GM18870 (cell line): ENCODE measurements around the gene RNASEL.

Source experiments
- ATAC-seq: cut with Tn5 transposase; IDR thresholded peaks from one replicate; pipeline ENCODE4 v1.9.1; 2021; ENCODE audit warnings: moderate library complexity; ENCODE audit not compliant: unreplicated experiment

Gene RNASEL

GRCh38 chr1:182622901-182623528 is 34.0 kb upstream of the RNASEL start:
- ATAC-seq = peak; percentile 49

DNA sequence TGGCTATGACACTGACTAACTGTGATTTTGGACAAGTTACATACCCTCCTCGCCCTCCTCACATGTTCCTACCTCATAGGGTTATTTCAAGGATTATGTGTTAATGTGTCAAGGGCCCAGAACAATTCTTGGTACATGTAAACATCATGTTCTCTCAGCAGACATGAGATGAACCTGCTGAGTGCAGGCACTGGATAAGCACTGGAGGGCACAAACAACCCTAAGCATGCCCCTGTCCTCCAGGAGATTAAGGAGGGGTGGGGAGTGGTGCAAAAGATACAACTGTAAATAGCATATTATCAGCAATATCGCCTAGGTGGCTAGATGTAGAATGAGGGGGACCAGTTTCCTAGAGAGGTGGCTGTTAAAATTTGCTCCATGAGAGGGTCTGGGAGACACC is 32.9 kb upstream of the RNASEL start:
- no peak for ATAC-seq

DNA sequence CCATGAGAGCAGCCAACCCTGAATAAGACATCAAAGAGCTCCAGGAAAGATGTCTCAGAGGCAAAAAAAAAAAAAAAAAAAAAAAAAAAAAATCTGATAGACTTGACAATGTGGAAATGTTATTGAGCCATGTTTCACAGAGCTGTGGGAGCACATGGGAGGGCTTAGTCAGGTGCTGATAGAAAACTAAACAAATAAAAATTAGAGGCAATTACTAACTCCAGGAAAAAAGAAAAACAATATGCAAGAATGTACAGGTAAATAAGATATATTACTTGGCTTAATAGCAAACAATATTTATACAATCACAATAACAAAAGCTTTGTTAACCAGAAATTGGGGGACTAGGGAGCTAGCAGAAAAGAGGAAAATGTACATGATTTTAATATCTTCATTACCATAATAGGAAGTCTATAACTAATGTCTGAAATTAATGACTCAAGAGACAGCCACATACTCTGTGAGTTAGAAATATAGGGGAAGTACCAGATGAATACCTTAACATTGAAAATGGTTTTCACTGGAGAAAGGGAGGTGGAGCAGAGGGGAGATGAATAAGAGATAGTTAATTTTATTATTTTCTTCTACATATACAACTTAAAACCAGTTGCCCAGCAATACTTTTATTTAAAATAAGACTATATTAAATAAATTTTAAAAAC is 32.0 kb upstream of the RNASEL start:
- no peak for ATAC-seq

GRCh38 chr1:182617734-182618351 is 28.8 kb upstream of the RNASEL start:
- ATAC-seq = no peak

GRCh38 chr1:182617014-182617429 is 28.0 kb upstream of the RNASEL start:
- no peak for ATAC-seq

- peak; percentile 80 for ATAC-seq
Observed at GRCh38 chr1:182616130-182617013, 27.3 kb upstream of the RNASEL start.

GRCh38 chr1:182615468-182616129 is 26.5 kb upstream of the RNASEL start:
- ATAC-seq = peak; percentile 25

GRCh38 chr1:182614796-182615454 is 25.9 kb upstream of the RNASEL start:
- no peak for ATAC-seq

- no peak for ATAC-seq
Observed at GRCh38 chr1:182611787-182612186, 22.7 kb upstream of the RNASEL start.

DNA sequence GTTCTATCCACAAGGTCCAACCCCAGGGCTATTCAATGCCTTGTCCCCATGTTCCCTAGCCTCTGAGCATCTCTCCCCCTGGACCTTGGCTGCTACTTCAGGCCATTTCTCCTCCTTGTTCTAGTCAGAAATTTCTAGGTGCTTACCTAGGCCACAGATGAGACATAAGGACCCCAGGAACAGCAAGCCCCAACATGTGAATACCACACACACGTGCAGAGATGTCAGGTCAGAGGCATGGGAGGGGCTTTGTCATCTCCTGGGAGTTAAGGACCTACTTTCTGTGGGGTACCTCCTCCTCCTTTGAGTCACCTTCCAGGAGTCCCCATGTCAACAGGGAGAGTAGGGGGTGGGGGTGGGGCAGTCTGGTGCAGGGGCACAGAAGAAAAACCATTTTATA is 22.3 kb upstream of the RNASEL start:
- no peak for ATAC-seq

- no peak for ATAC-seq
Observed at GRCh38 chr1:182610606-182611194, 21.6 kb upstream of the RNASEL start.

GRCh38 chr1:182608845-182609610 is 20.0 kb upstream of the RNASEL start:
- ATAC-seq = no peak

DNA sequence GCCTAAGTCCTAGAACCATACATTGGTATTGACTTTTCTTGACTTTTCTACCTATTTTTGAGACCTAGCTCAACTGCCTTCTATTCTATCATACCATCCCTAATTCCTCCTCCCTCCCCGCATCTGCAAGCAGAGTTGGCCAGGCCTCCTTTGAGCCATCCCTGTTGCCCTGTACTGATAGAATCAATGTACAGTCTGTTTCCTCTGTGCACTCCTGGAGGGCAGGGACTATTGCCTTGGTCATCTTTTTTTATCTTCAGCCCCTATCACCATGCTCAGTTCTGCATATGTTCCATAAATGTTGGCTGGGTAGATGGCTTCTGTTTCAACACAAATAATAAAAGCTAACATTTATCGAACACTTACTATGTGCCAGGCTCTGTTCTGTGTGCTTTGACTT is 19.2 kb upstream of the RNASEL start:
- no peak for ATAC-seq

GRCh38 chr1:182607566-182607965 is 18.5 kb upstream of the RNASEL start:
- no peak for ATAC-seq

GRCh38 chr1:182604175-182605164 is 15.4 kb upstream of the RNASEL start, which contains the start of gene RGS16:
RGS16 (minus strand) TSS chr1:182604389; CDS start chr1:182604259, 130 bp downstream.
- ATAC-seq = peak; percentile 60

DNA sequence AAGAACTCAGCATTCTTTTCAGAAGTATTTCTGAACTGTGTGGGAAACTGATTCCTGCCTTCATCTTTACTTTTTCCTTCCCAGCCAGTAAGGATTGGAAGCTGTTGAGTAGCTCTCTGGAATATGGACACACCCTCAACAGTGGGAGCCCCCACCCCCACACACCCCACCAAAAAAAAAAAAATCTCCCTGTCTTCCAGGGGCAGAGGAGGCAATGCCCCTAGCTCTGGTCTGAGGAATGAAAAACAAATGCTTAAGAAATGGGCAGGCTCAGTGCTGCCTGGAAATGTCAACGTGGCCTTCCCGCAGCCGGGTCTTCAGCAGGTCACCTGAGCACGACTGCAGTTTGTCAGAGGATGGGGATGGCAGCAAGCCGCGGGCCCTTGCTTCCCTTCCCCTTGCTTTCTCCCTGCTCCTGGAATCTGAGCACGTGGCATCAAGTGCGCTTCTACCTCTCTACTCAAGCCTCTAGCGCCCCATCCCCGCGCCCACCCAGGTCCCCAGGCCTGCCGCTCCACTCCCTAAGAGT is 14.7 kb upstream of the RNASEL start:
- ATAC-seq = no peak

DNA sequence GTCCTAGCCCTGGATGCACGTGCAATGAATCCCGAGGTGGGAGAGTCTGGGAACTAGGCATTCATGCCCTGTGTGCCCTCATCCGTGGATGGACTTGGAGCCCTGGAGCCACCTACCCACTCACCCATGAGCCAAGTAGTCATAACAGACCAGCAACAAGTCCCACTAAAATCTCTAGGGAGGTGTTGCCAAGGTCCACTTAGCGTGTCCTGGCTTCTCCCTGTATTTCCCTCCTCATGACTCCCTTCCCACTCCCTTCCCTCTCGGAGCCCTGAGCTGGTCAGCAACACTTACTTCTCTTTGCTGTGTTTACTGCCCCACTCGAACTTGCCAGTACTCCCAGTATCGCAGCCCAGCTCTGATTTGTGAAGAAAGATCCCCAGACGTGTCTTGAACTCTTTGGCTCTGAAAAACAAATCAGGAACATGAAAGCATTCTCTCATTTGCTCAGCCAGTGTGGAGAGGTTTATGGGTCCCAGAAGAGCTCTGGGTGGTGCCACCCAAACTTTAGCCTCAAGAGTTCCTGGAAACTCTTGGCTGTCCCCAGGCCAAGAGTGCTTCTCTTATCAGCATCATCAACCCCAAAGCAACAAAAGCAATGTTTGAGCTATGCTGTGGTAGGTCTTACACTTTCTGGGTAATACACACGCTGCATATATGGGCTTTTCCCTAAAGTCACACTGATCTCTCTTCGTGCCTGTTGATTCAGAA is 14.0 kb upstream of the RNASEL start:
- no peak for ATAC-seq
